K562 (cell line): ENCODE data around the gene ZNF155. TPM values are rescaled to one million over a fixed set of nuclear protein-coding genes. Genes with fewer than 3 reads are reported as not detected.

Experiments
- ATAC-seq: fragments of 200-7000 bp; cut with Tn5 transposase; 3 replicates; pipeline ENCODE4 v1.9.1; 2020; ENCODE audit warnings: moderate library complexity
- BruUV-seq: library from RNA; stranded (reverse); fragments of 400-500 nt; replicated peaks from 2 replicates; lab custom pipeline; 2021; lab: Mats Ljungman, UMichigan
- CTCF ChIA-PET: fragments of 300-600 bp; formaldehyde crosslinking; extraction: SDS; loops from one replicate; lab custom pipeline; 2021; ENCODE audit warnings: low intra/inter-chr PET ratio; lab: Yijun Ruan, JAX
- POLR2A ChIA-PET: fragments of 300-600, 350-650 bp; sonication (Branson Sonifier 250); formaldehyde crosslinking; extraction: SDS; loops from one replicate; lab custom pipeline; 2021; ENCODE audit warnings: antibody characterized with exemption, inconsistent platforms; lab: Yijun Ruan, JAX
- DNase-seq, 4 experiments: peaks; one replicate each; pipeline versions ENCODE4 v3.0.0 to v3.0.0-alpha.2; 2011 to 2018; ENCODE audit warnings: low spot score in 3 of 4, mixed read lengths in 3 of 4; ENCODE audit errors: extremely low read depth in 1 of 4
- FAIRE-seq: peaks from 2 replicates; lab custom pipeline; 2011; peaks lifted over from hg19 to GRCh38; lab: Jason Lieb, UNC
- H2AFZ ChIP-seq: 2 replicates; pipeline ENCODE4 v1.6.0; 2011; ENCODE audit warnings: low read depth, low read length, control low read depth, inconsistent platforms
- H3K27ac ChIP-seq: fragments of 200-600 bp; 3 replicates; pipeline ENCODE4 v1.8.0; 2011; ENCODE audit warnings: low read depth, mild to moderate bottlenecking, control low read depth, inconsistent platforms, low read length, moderate library complexity, mixed read lengths; ENCODE audit errors: extremely low read depth
- H3K27me3 ChIP-seq, 2 experiments: fragments of 300-600 bp in 1 of 2; 2 replicates in 1 of 2; 3 replicates in 1 of 2; pipeline versions ENCODE4 v1.6.0 to v1.8.0; 2011; ENCODE audit warnings: inconsistent platforms in 2 of 2, low read length in 2 of 2, mild to moderate bottlenecking in 1 of 2, mixed read lengths in 1 of 2, moderate library complexity in 1 of 2; ENCODE audit not compliant: control insufficient read depth in 2 of 2, insufficient read depth in 2 of 2
- H3K36me3 ChIP-seq: fragments of 300-600 bp; 3 replicates; pipeline ENCODE4 v1.8.0; 2011; ENCODE audit warnings: mild to moderate bottlenecking, low read length, inconsistent platforms; ENCODE audit not compliant: control insufficient read depth, insufficient read depth
- H3K4me1 ChIP-seq, 2 experiments: fragments of 200-600 bp in 1 of 2; replicated peaks in 1 of 2; 2 replicates in 1 of 2; 3 replicates in 1 of 2; pipeline versions ENCODE4 v1.5.1 to v1.8.0; 2011; ENCODE audit warnings: inconsistent platforms in 2 of 2, low read length in 2 of 2, mild to moderate bottlenecking in 1 of 2, mixed read lengths in 1 of 2, moderate library complexity in 1 of 2; ENCODE audit not compliant: control insufficient read depth in 2 of 2, insufficient read depth in 2 of 2
- H3K4me2 ChIP-seq: 2 replicates; pipeline ENCODE4 v1.6.1; 2011; ENCODE audit warnings: low read length, control low read depth, inconsistent platforms, mixed read lengths; ENCODE audit not compliant: insufficient read depth
- H3K4me3 ChIP-seq: fragments of 200-600 bp; sonication (generic), shearing (Covaris generic); 2 replicates; pipeline ENCODE4 v1.5.1; 2016; ENCODE audit warnings: control low read depth, inconsistent platforms
- H3K79me2 ChIP-seq: fragments of 200-600 bp; 3 replicates; pipeline ENCODE4 v1.8.0; 2011; ENCODE audit warnings: low read length, inconsistent platforms; ENCODE audit not compliant: control insufficient read depth, insufficient read depth
- H3K9ac ChIP-seq, 2 experiments: 2 replicates each; pipeline versions ENCODE4 v1.6.0 to v1.6.1; 2011; ENCODE audit warnings: low read depth in 2 of 2, low read length in 2 of 2, control low read depth in 1 of 2, inconsistent platforms in 1 of 2, mild to moderate bottlenecking in 1 of 2, mixed read lengths in 1 of 2; ENCODE audit not compliant: insufficient read depth in 1 of 2
- H3K9me1 ChIP-seq: one replicate; pipeline ENCODE4 v1.6.0; 2011; ENCODE audit warnings: inconsistent platforms, mild to moderate bottlenecking, low read length, moderate library complexity; ENCODE audit not compliant: control insufficient read depth, insufficient read depth
- H3K9me3 ChIP-seq: replicated peaks from 2 replicates; pipeline ENCODE4 v1.5.1; 2011; ENCODE audit warnings: low read depth, low read length, inconsistent platforms; ENCODE audit not compliant: control insufficient read depth, insufficient read depth
- H4K20me1 ChIP-seq: replicated peaks from 2 replicates; pipeline ENCODE4 v1.6.1; 2011; ENCODE audit warnings: low read length, inconsistent platforms, mixed read lengths; ENCODE audit not compliant: control insufficient read depth, insufficient read depth
- ARID4B ChIP-seq: sonication (generic); formaldehyde crosslinking; IDR thresholded peaks from 2 replicates; pipeline ENCODE4 v1.8.0; 2022; ENCODE audit warnings: mild to moderate bottlenecking, missing genetic modification reagents
- ETS1 ChIP-seq: conservative IDR thresholded peaks from 2 replicates; pipeline ENCODE4 v1.6.1; 2011; ENCODE audit warnings: low read depth, mild to moderate bottlenecking, low read length; ENCODE audit not compliant: control insufficient read depth
- FOXO4 ChIP-seq: fragments of 450-650 bp; formaldehyde crosslinking; IDR thresholded peaks from 2 replicates; pipeline ENCODE4 v1.4.0; 2020; ENCODE audit warnings: mild to moderate bottlenecking, moderate library complexity
- HES1 ChIP-seq: fragments of 450-650 bp; IDR thresholded peaks from 2 replicates; pipeline ENCODE4 v1.6.1; 2016; ENCODE audit warnings: low read depth, mild to moderate bottlenecking, moderate library complexity
- HNRNPH1 ChIP-seq: fragments of 200-400 bp; formaldehyde crosslinking; optimal IDR thresholded peaks from 2 replicates; pipeline ENCODE3; 2017; ENCODE audit warnings: low read depth, mild to moderate bottlenecking, low read length, moderate library complexity
- MECOM ChIP-seq: fragments of 250-450 bp; sonication (Bioruptor Pico); IDR thresholded peaks from 2 replicates; pipeline ENCODE4 v1.8.0; 2022; ENCODE audit warnings: inconsistent platforms
- MLLT1 ChIP-seq, 2 experiments: fragments of 450-650 bp; IDR thresholded peaks; 2 replicates each; pipeline ENCODE4 v1.6.1; 2016
- MYNN ChIP-seq, 2 experiments: sonication (generic); formaldehyde crosslinking in 1 of 2; IDR thresholded peaks; 2 replicates each; pipeline versions ENCODE4 v1.5.0 to v1.6.1; 2016 to 2020; ENCODE audit warnings: antibody characterized with exemption in 1 of 2, missing genetic modification reagents in 1 of 2
- NCOA6 ChIP-seq: fragments of 450-650 bp; IDR thresholded peaks from 2 replicates; pipeline ENCODE4 v1.6.1; 2017; ENCODE audit warnings: mild to moderate bottlenecking
- SMC3 ChIP-seq: conservative IDR thresholded peaks from 2 replicates; pipeline ENCODE4 v1.6.1; 2011; ENCODE audit warnings: low read depth, low read length, improper control_type of control experiment; ENCODE audit not compliant: insufficient read depth
- SNRNP70 ChIP-seq: fragments of 200-400 bp; formaldehyde crosslinking; optimal IDR thresholded peaks from 2 replicates; pipeline ENCODE3; 2017; ENCODE audit warnings: low read depth, low read length
- TFAP4 ChIP-seq: sonication (generic); formaldehyde crosslinking; IDR thresholded peaks from 2 replicates; pipeline ENCODE4 v1.8.0; 2022; ENCODE audit warnings: missing genetic modification reagents, mild to moderate bottlenecking, moderate library complexity, borderline replicate concordance
- WGBS: fragments of 100-300 bp; shearing (Covaris generic); methylation state at CpG from one replicate; pipeline ENCODE4 v1.1.6; 2016; ENCODE audit warnings: low coverage, mixed read lengths; ENCODE audit not compliant: insufficient coverage; ENCODE audit errors: missing lambda C conversion rate; 5-methylcytosine and 5-hydroxymethylcytosine counted together
- in situ Hi-C: fragments of 300-500 bp; cut with MboI; formaldehyde crosslinking; loops from 4 replicates; pipeline ENCODE4 v1.15.0; 2018; ENCODE audit warnings: inconsistent platforms, mixed read lengths
- intact Hi-C: fragments of 100-400 bp; cut with micrococcal nuclease; formaldehyde crosslinking; loops from 2 replicates; pipeline ENCODE4 v1.14.2; 2022
- polyA plus RNA-seq, 8 experiments: library from polyadenylated mRNA; depleted of rRNA in 4 of 8; stranded (reverse) in 5 of 8; unstranded in 3 of 8; fragments of >200 nt; fragmentation: Nextera tagmentation in 2 of 8; fragmentation: Illumina TruSeq in 1 of 8; extraction: Ambion mirVana in 2 of 8; extraction: Trizol in 1 of 8; gene quantifications; 2 replicates each; pipeline versions ENCODE4 v1.2.1 to v1.2.3, GENCODE V29; 2011 to 2014; ENCODE audit warnings: inconsistent platforms in 1 of 8, missing spikeins in 1 of 8
- total RNA-seq, 7 experiments: library from RNA; depleted of rRNA in 6 of 7; stranded (reverse); fragments of >200 nt in 6 of 7; fragmentation: Illumina TruSeq in 2 of 7; extraction: Trizol in 2 of 7; gene quantifications; 2 replicates each; pipeline versions ENCODE4 v1.2.1 to v1.2.3, GENCODE V29; 2011 to 2021; ENCODE audit warnings: low replicate concordance in 1 of 7

The ZNF155 gene
- total and polyA plus RNA-seq, 9 of the 15 experiments (the other 6 are each of a cell fraction or from before 2014, with no cell fraction given) = 0.09 to 0.76 (median 0.37) TPM

GRCh38 chr19:44019498-44019897 is 35.5 kb downstream of the ZNF155 start:
- no TSS peak for BruUV-seq
- POLR2A ChIA-PET = interaction anchor here (0.7 kb wide), 1 partner anchor 13 kb away, joined by 3 read pairs; no protein-coding TSS in a partner anchor
- H3K4me2 ChIP-seq = no peak overlapping the region
- no peaks in the 10 kb centered on the region for H3K9me1 ChIP-seq
- H3K4me3 ChIP-seq = no peak overlapping the region
- H3K27ac ChIP-seq = no peak overlapping the region
- no peaks in the 10 kb centered on the region for H3K4me1 ChIP-seq
- H2AFZ ChIP-seq = no peak overlapping the region
- intact Hi-C loops (no loop called here), in situ Hi-C loops (no loop called here)
- ATAC-seq = no peak
- no peak overlapping the region for H3K9ac ChIP-seq
- no peaks in the 10 kb centered on the region for H3K27me3 ChIP-seq
- CTCF ChIA-PET = no interaction called here
- no peak for DNase-seq
- FAIRE-seq = no peak
- no peaks in the 10 kb centered on the region for H3K9me3 ChIP-seq
- no peaks in the 10 kb centered on the region for H3K36me3 ChIP-seq
- 0% methylated on average over 2 of the region's 2 CpGs for WGBS
- no peaks in the 10 kb centered on the region for H4K20me1 ChIP-seq
- H3K79me2 ChIP-seq = no peaks in the 10 kb centered on the region
- TF ChIP-seq TFAP4 (CRISPR knock-in tag) = no peak
- no peak for TF ChIP-seq MLLT1 (IDR thresholded peaks at IDR 0.05)
- TF ChIP-seq FOXO4 = no peak
- TF ChIP-seq ETS1 = no peak
- no peak for TF ChIP-seq HNRNPH1
- no peak for TF ChIP-seq SNRNP70
- no peak for TF ChIP-seq MECOM (CRISPR knock-in tag)
- TF ChIP-seq NCOA6 = no peak
- no peak for TF ChIP-seq ARID4B (CRISPR knock-in tag)
- no peak for TF ChIP-seq SMC3
- no peak for TF ChIP-seq HES1
- TF ChIP-seq MYNN (IDR thresholded peaks at IDR 0.05) = no peak
- no peak for TF ChIP-seq MYNN (CRISPR knock-in tag; IDR thresholded peaks at IDR 0.05)
